ENCODE measurements around the gene GARIN5B.

- TF ChIP-seq EZH2 (IDR thresholded peaks at IDR 0.05; ENCODE audit: low read length, unreplicated experiment), result no peak
- TF ChIP-seq, protein P1, sequence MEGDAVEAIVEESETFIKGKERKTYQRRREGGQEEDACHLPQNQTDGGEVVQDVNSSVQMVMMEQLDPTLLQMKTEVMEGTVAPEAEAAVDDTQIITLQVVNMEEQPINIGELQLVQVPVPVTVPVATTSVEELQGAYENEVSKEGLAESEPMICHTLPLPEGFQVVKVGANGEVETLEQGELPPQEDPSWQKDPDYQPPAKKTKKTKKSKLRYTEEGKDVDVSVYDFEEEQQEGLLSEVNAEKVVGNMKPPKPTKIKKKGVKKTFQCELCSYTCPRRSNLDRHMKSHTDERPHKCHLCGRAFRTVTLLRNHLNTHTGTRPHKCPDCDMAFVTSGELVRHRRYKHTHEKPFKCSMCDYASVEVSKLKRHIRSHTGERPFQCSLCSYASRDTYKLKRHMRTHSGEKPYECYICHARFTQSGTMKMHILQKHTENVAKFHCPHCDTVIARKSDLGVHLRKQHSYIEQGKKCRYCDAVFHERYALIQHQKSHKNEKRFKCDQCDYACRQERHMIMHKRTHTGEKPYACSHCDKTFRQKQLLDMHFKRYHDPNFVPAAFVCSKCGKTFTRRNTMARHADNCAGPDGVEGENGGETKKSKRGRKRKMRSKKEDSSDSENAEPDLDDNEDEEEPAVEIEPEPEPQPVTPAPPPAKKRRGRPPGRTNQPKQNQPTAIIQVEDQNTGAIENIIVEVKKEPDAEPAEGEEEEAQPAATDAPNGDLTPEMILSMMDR (conservative IDR thresholded peaks at IDR 0.05; ENCODE audit: low read depth, low read length), result no peak
- TF ChIP-seq EZH2phosphoT487 (IDR thresholded peaks at IDR 0.05; ENCODE audit: borderline replicate concordance, low read length), result no peak
Measured at GRCh38 chr19:55321466-55322137, 41.5 kb downstream of the GARIN5B start.

All from PC-3 (cell line).